K562 (cell line): ENCODE results near the gene PRSS27. TPM values are rescaled to one million over a fixed set of nuclear protein-coding genes. Genes with fewer than 3 reads are reported as not detected.

Source experiments
- ATAC-seq: fragments of 200-7000 bp; cut with Tn5 transposase; 3 replicates; pipeline ENCODE4 v1.9.1; 2020; ENCODE audit warnings: moderate library complexity
- BruUV-seq: library from RNA; stranded (reverse); fragments of 400-500 nt; replicated peaks from 2 replicates; lab custom pipeline; 2021; lab: Mats Ljungman, UMichigan
- CTCF ChIA-PET: fragments of 300-600 bp; formaldehyde crosslinking; extraction: SDS; loops from one replicate; lab custom pipeline; 2021; ENCODE audit warnings: low intra/inter-chr PET ratio; lab: Yijun Ruan, JAX
- POLR2A ChIA-PET: fragments of 300-600, 350-650 bp; sonication (Branson Sonifier 250); formaldehyde crosslinking; extraction: SDS; loops from one replicate; lab custom pipeline; 2021; ENCODE audit warnings: antibody characterized with exemption, inconsistent platforms; lab: Yijun Ruan, JAX
- DNase-seq, 4 experiments: peaks; one replicate each; pipeline versions ENCODE4 v3.0.0 to v3.0.0-alpha.2; 2011 to 2018; ENCODE audit warnings: low spot score in 3 of 4, mixed read lengths in 3 of 4; ENCODE audit errors: extremely low read depth in 1 of 4
- FAIRE-seq: peaks from 2 replicates; lab custom pipeline; 2011; peaks lifted over from hg19 to GRCh38; lab: Jason Lieb, UNC
- H2AFZ ChIP-seq: 2 replicates; pipeline ENCODE4 v1.6.0; 2011; ENCODE audit warnings: low read depth, low read length, control low read depth, inconsistent platforms
- H3K27ac ChIP-seq: fragments of 200-600 bp; 3 replicates; pipeline ENCODE4 v1.8.0; 2011; ENCODE audit warnings: low read depth, mild to moderate bottlenecking, control low read depth, inconsistent platforms, low read length, moderate library complexity, mixed read lengths; ENCODE audit errors: extremely low read depth
- H3K27me3 ChIP-seq, 2 experiments: fragments of 300-600 bp in 1 of 2; 2 replicates in 1 of 2; 3 replicates in 1 of 2; pipeline versions ENCODE4 v1.6.0 to v1.8.0; 2011; ENCODE audit warnings: inconsistent platforms in 2 of 2, low read length in 2 of 2, mild to moderate bottlenecking in 1 of 2, mixed read lengths in 1 of 2, moderate library complexity in 1 of 2; ENCODE audit not compliant: control insufficient read depth in 2 of 2, insufficient read depth in 2 of 2
- H3K36me3 ChIP-seq: fragments of 300-600 bp; 3 replicates; pipeline ENCODE4 v1.8.0; 2011; ENCODE audit warnings: mild to moderate bottlenecking, low read length, inconsistent platforms; ENCODE audit not compliant: control insufficient read depth, insufficient read depth
- H3K4me1 ChIP-seq, 2 experiments: fragments of 200-600 bp in 1 of 2; replicated peaks in 1 of 2; 2 replicates in 1 of 2; 3 replicates in 1 of 2; pipeline versions ENCODE4 v1.5.1 to v1.8.0; 2011; ENCODE audit warnings: inconsistent platforms in 2 of 2, low read length in 2 of 2, mild to moderate bottlenecking in 1 of 2, mixed read lengths in 1 of 2, moderate library complexity in 1 of 2; ENCODE audit not compliant: control insufficient read depth in 2 of 2, insufficient read depth in 2 of 2
- H3K4me2 ChIP-seq: 2 replicates; pipeline ENCODE4 v1.6.1; 2011; ENCODE audit warnings: low read length, control low read depth, inconsistent platforms, mixed read lengths; ENCODE audit not compliant: insufficient read depth
- H3K4me3 ChIP-seq: fragments of 200-600 bp; sonication (generic), shearing (Covaris generic); 2 replicates; pipeline ENCODE4 v1.5.1; 2016; ENCODE audit warnings: control low read depth, inconsistent platforms
- H3K79me2 ChIP-seq: fragments of 200-600 bp; 3 replicates; pipeline ENCODE4 v1.8.0; 2011; ENCODE audit warnings: low read length, inconsistent platforms; ENCODE audit not compliant: control insufficient read depth, insufficient read depth
- H3K9ac ChIP-seq, 2 experiments: 2 replicates each; pipeline versions ENCODE4 v1.6.0 to v1.6.1; 2011; ENCODE audit warnings: low read depth in 2 of 2, low read length in 2 of 2, control low read depth in 1 of 2, inconsistent platforms in 1 of 2, mild to moderate bottlenecking in 1 of 2, mixed read lengths in 1 of 2; ENCODE audit not compliant: insufficient read depth in 1 of 2
- H3K9me1 ChIP-seq: one replicate; pipeline ENCODE4 v1.6.0; 2011; ENCODE audit warnings: inconsistent platforms, mild to moderate bottlenecking, low read length, moderate library complexity; ENCODE audit not compliant: control insufficient read depth, insufficient read depth
- H3K9me3 ChIP-seq: replicated peaks from 2 replicates; pipeline ENCODE4 v1.5.1; 2011; ENCODE audit warnings: low read depth, low read length, inconsistent platforms; ENCODE audit not compliant: control insufficient read depth, insufficient read depth
- H4K20me1 ChIP-seq: replicated peaks from 2 replicates; pipeline ENCODE4 v1.6.1; 2011; ENCODE audit warnings: low read length, inconsistent platforms, mixed read lengths; ENCODE audit not compliant: control insufficient read depth, insufficient read depth
- ARHGAP35 ChIP-seq: fragments of 450-650 bp; IDR thresholded peaks from 2 replicates; pipeline ENCODE4 v1.6.1; 2018; ENCODE audit not compliant: partially characterized antibody
- POLR2G ChIP-seq: fragments of 200-400 bp; formaldehyde crosslinking; IDR thresholded peaks from 2 replicates; pipeline ENCODE4 v1.6.1; 2017; ENCODE audit warnings: low read depth, mild to moderate bottlenecking, antibody characterized with exemption, low read length, moderate library complexity
- SP2 ChIP-seq: IDR thresholded peaks from 2 replicates; pipeline ENCODE4 v1.6.1; 2011; ENCODE audit warnings: mild to moderate bottlenecking, low read depth, low read length, moderate library complexity; ENCODE audit not compliant: poor library complexity, severe bottlenecking; ENCODE audit errors: extremely low read depth
- VEZF1 ChIP-seq: fragments of 200-800 bp; sonication (Bioruptor generic); IDR thresholded peaks from 2 replicates; pipeline ENCODE4 v1.6.1; 2017; ENCODE audit warnings: missing genetic modification characterization, missing compliant biosample characterization
- WGBS: fragments of 100-300 bp; shearing (Covaris generic); methylation state at CpG from one replicate; pipeline ENCODE4 v1.1.6; 2016; ENCODE audit warnings: low coverage, mixed read lengths; ENCODE audit not compliant: insufficient coverage; ENCODE audit errors: missing lambda C conversion rate; 5-methylcytosine and 5-hydroxymethylcytosine counted together
- in situ Hi-C: fragments of 300-500 bp; cut with MboI; formaldehyde crosslinking; loops from 4 replicates; pipeline ENCODE4 v1.15.0; 2018; ENCODE audit warnings: inconsistent platforms, mixed read lengths
- intact Hi-C: fragments of 100-400 bp; cut with micrococcal nuclease; formaldehyde crosslinking; loops from 2 replicates; pipeline ENCODE4 v1.14.2; 2022
- polyA plus RNA-seq, 8 experiments: library from polyadenylated mRNA; depleted of rRNA in 4 of 8; stranded (reverse) in 5 of 8; unstranded in 3 of 8; fragments of >200 nt; fragmentation: Nextera tagmentation in 2 of 8; fragmentation: Illumina TruSeq in 1 of 8; extraction: Ambion mirVana in 2 of 8; extraction: Trizol in 1 of 8; gene quantifications; 2 replicates each; pipeline versions ENCODE4 v1.2.1 to v1.2.3, GENCODE V29; 2011 to 2014; ENCODE audit warnings: inconsistent platforms in 1 of 8, missing spikeins in 1 of 8
- total RNA-seq, 7 experiments: library from RNA; depleted of rRNA in 6 of 7; stranded (reverse); fragments of >200 nt in 6 of 7; fragmentation: Illumina TruSeq in 2 of 7; extraction: Trizol in 2 of 7; gene quantifications; 2 replicates each; pipeline versions ENCODE4 v1.2.1 to v1.2.3, GENCODE V29; 2011 to 2021; ENCODE audit warnings: low replicate concordance in 1 of 7
- TF ChIP-seq, protein P1 (sequence below): IDR thresholded peaks from 3 replicates; pipeline ENCODE4 v1.6.1; 2011; ENCODE audit warnings: borderline replicate concordance, mild to moderate bottlenecking; ENCODE audit not compliant: insufficient read length, insufficient read depth
- TF ChIP-seq, protein P2 (sequence below): fragments of 250-450 bp; sonication (Bioruptor Pico); IDR thresholded peaks from 2 replicates; pipeline ENCODE4 v1.4.0; 2020

PRSS27 gene
- total and polyA plus RNA-seq, 9 of the 15 experiments (the other 6 are each of a cell fraction or from before 2014, with no cell fraction given) = 0.09 to 0.20 (median 0.17) TPM; not detected in 5

DNA sequence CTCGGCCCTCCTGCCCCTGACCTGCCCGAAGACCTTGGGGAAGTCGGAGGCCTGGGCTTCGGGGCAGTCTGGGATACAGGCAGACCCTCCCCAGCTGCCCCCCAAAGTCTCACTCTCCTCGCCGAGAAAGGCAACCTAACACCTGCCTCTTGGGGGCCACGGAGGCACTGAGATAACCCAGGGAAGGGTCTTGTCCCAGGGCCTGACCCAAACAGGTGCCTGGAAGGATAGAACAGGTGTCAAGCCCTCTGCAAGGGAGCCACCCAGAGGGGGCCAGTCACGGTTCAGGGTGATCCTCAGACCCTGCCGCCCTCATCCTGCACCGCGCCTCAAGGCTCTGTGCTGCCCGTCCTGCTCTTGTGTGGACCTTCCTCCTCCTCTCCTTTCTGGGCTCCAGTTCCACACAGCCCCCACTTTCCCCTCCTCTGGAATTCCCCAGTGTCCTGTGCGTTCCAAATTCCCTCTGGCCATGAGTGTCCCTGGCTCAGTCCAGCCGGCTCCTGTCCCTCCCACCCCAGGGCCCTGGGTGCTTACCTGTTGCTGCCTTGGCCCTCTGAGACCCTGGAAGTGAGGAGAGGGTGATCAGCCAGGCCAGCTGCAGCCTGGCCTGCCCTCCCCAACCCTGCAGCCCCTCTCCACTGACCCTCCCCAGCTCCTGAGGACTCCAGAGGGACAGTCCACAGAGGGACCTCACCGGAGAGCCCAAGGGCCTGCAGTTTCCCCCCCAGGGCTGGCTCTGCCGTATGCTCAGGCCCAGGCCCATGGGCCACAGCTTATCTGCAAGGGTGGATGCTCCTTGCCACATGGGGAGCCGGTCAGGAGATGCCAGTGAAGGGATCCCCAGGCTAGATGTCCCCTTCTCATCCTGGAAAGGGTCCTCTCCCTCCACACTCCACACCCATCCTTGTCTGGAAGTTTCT, 3.8 kb downstream of the PRSS27 start:
- no peaks in the 10 kb centered on the region for H3K9me3 ChIP-seq
- no peaks in the 10 kb centered on the region for H3K79me2 ChIP-seq
- peaks cover 4% of the 10 kb centered on the region; the same call in 1 of the 2 replicates for H4K20me1 ChIP-seq
- DNase-seq = no peak
- intact Hi-C loops = no loop called here
- no TSS peak for BruUV-seq
- H3K4me3 ChIP-seq = no peak overlapping the region; the same call in 1 of the 2 replicates
- no peak overlapping the region for H3K4me2 ChIP-seq
- no peak for ATAC-seq
- H3K9me1 ChIP-seq = no peaks in the 10 kb centered on the region
- H3K27me3 ChIP-seq = peaks cover 19 to 35% of the 10 kb centered on the region in 2 experiments; a peak in 4 of 5 replicates
- FAIRE-seq = no peak
- no peak for TF ChIP-seq VEZF1 (CRISPR knock-in tag)
- no peak for TF ChIP-seq SP2
- TF ChIP-seq, protein P1, sequence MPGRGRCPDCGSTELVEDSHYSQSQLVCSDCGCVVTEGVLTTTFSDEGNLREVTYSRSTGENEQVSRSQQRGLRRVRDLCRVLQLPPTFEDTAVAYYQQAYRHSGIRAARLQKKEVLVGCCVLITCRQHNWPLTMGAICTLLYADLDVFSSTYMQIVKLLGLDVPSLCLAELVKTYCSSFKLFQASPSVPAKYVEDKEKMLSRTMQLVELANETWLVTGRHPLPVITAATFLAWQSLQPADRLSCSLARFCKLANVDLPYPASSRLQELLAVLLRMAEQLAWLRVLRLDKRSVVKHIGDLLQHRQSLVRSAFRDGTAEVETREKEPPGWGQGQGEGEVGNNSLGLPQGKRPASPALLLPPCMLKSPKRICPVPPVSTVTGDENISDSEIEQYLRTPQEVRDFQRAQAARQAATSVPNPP = no peak
- TF ChIP-seq, protein P2, sequence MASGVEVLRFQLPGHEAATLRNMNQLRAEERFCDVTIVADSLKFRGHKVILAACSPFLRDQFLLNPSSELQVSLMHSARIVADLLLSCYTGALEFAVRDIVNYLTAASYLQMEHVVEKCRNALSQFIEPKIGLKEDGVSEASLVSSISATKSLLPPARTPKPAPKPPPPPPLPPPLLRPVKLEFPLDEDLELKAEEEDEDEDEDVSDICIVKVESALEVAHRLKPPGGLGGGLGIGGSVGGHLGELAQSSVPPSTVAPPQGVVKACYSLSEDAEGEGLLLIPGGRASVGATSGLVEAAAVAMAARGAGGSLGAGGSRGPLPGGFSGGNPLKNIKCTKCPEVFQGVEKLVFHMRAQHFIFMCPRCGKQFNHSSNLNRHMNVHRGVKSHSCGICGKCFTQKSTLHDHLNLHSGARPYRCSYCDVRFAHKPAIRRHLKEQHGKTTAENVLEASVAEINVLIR (CRISPR knock-in tag) = no peak
- no peak for TF ChIP-seq ARHGAP35
- 0 out of 2 replicates have a peak, but pooled peaks have one; percentile 11 for TF ChIP-seq POLR2G
- CTCF ChIA-PET = no interaction called here
- POLR2A ChIA-PET = interaction anchor here (1.1 to 1.4 kb wide), 2 partner anchors 24 to 62 kb away, joined by 3 to 7 read pairs; no protein-coding TSS in a partner anchor
- H3K27ac ChIP-seq = no peak overlapping the region
- in situ Hi-C loops = no loop called here
- WGBS = 22% methylated on average over 14 of the region's 17 CpGs
- no peak overlapping the region for H2AFZ ChIP-seq
- H3K9ac ChIP-seq = 0 out of 4 replicates have a peak overlapping the region, but pooled peaks of 1 of the 2 experiments have one; percentile 43
- peaks cover 0 to 75% of the 10 kb centered on the region in 2 experiments; a peak in 2 of 5 replicates for H3K4me1 ChIP-seq
- no peaks in the 10 kb centered on the region for H3K36me3 ChIP-seq
